ENCODE results near the gene HOXB5.
A peak's percentile ranks its signal among the peaks of the same experiment; 100 is the strongest.

The HOXB5 gene

GRCh38 chr17:48543854-48544348 is 49.7 kb downstream of the HOXB5 start:
- Histone ChIP-seq H3K27ac (ENCODE audit: extremely low read depth, low read depth, low read length) (peak overlapping the region; percentile 100), H3K4me1 (ENCODE audit: control insufficient read depth, insufficient read depth, low read length) (peaks cover 41% of the 10 kb centered on the region), H3K4me3 (ENCODE audit: low read depth, low read length) (peak overlapping the region; percentile 79), H3K9me3 (ENCODE audit: control insufficient read depth, insufficient read depth, low read depth, low read length) (no peaks in the 10 kb centered on the region), H3K36me3 (ENCODE audit: control insufficient read depth in 2 of 2, insufficient read depth in 1 of 2, low read length in 2 of 2) (peaks cover 0 to 11% of the 10 kb centered on the region in 2 experiments; a peak in 1 of 3 replicates)
- ChIA-PET CTCF (interaction anchor here (0.6 to 2.6 kb wide), 4 partner anchors 21 to 109 kb away, joined by 3 to 9 read pairs (median 3); no protein-coding TSS in a partner anchor), POLR2A (interaction anchor here (0.5 to 2.3 kb wide), 5 partner anchors 12 to 245 kb away, joined by 3 to 17 read pairs (median 3); partner anchors contain the start of gene HOXB4)
- TF ChIP-seq PRDM10 (tag by site-specific recombination; IDR thresholded peaks at IDR 0.05) (peak; percentile 98), ZNF121 (tag by site-specific recombination; IDR thresholded peaks at IDR 0.05) (no peak), GLIS1 (tag by site-specific recombination; IDR thresholded peaks at IDR 0.05) (peak; percentile 39), EGR2 (tag by site-specific recombination; IDR thresholded peaks at IDR 0.05; ENCODE audit: low read depth) (peak; percentile 33), ZNF585B (tag by site-specific recombination; IDR thresholded peaks at IDR 0.05) (no peak), KLF8 (tag by site-specific recombination; IDR thresholded peaks at IDR 0.05) (peak; percentile 15; the same call in 1 of the 2 replicates), GLIS2 (tag by site-specific recombination; IDR thresholded peaks at IDR 0.05) (peak; percentile 86), ZNF776 (tag by site-specific recombination; IDR thresholded peaks at IDR 0.05; ENCODE audit: borderline replicate concordance) (no peak), ZFHX2 (tag by site-specific recombination; conservative IDR thresholded peaks at IDR 0.05) (peak; percentile 55), ZNF335 (tag by site-specific recombination; conservative IDR thresholded peaks at IDR 0.05) (peak; percentile 30; the same call in 1 of the 2 replicates)

- CTCF ChIA-PET = interaction anchor here (0.6 to 2.6 kb wide), 7 partner anchors 21 to 225 kb away, joined by 3 to 9 read pairs (median 3); no protein-coding TSS in a partner anchor
- peaks cover 36% of the 10 kb centered on the region for H3K4me1 ChIP-seq (ENCODE audit: control insufficient read depth, insufficient read depth, low read length)
- H3K9me3 ChIP-seq (ENCODE audit: control insufficient read depth, insufficient read depth, low read depth, low read length) = no peaks in the 10 kb centered on the region
- peak overlapping the region; percentile 100 for H3K27ac ChIP-seq (ENCODE audit: extremely low read depth, low read depth, low read length)
- H3K4me3 ChIP-seq (ENCODE audit: low read depth, low read length) = peak overlapping the region; percentile 79
- POLR2A ChIA-PET = interaction anchor here (0.5 to 2.3 kb wide), 5 partner anchors 12 to 245 kb away, joined by 3 to 17 read pairs (median 5); partner anchors contain the start of gene HOXB4
- H3K36me3 ChIP-seq (ENCODE audit: control insufficient read depth in 2 of 2, insufficient read depth in 1 of 2, low read length in 2 of 2) = peaks cover 0 to 11% of the 10 kb centered on the region in 2 experiments; a peak in 2 of 3 replicates
- peak; percentile 50; the same call in 1 of the 2 replicates for TF ChIP-seq ZFP37 (tag by site-specific recombination; IDR thresholded peaks at IDR 0.05)
- TF ChIP-seq ZNF221 (tag by site-specific recombination; IDR thresholded peaks at IDR 0.05; ENCODE audit: borderline replicate concordance) = no peak
- peak; percentile 25; the same call in 1 of the 2 replicates for TF ChIP-seq ZNF629 (tag by site-specific recombination; IDR thresholded peaks at IDR 0.05)
- peak; percentile 55; the same call in 1 of the 2 replicates for TF ChIP-seq PATZ1 (tag by site-specific recombination; IDR thresholded peaks at IDR 0.05)
- no peak for TF ChIP-seq ZNF626 (tag by site-specific recombination; IDR thresholded peaks at IDR 0.05)
- no peak for TF ChIP-seq ZBTB8A (tag by site-specific recombination; IDR thresholded peaks at IDR 0.05)
- TF ChIP-seq ZBTB48 (tag by site-specific recombination; IDR thresholded peaks at IDR 0.05) = 0 out of 2 replicates have a peak, but pooled peaks have one; percentile 32
- TF ChIP-seq ZNF843 (tag by site-specific recombination; IDR thresholded peaks at IDR 0.05) = no peak
- peak; percentile 61 for TF ChIP-seq CTCF (tag by site-specific recombination; IDR thresholded peaks at IDR 0.05)
- TF ChIP-seq REST (tag by site-specific recombination; IDR thresholded peaks at IDR 0.05) = peak; percentile 39; the same call in 1 of the 2 replicates
Observed at GRCh38 chr17:48543107-48543853, 50.3 kb downstream of the HOXB5 start.
